Astrocyte (in vitro differentiated cells and primary cell): Measurements from ENCODE around the gene CDKAL1. TPM values are rescaled to one million over a fixed set of nuclear protein-coding genes. Genes with fewer than 3 reads are reported as not detected.
A peak's percentile ranks its signal among the peaks of the same experiment; 100 is the strongest.

ENCODE experiments used
- DNase-seq: peaks from one replicate; pipeline ENCODE4 v3.0.0-alpha.2; 2010; ENCODE audit warnings: low read depth
- FAIRE-seq: peaks from 2 replicates; lab custom pipeline; 2011; peaks lifted over from hg19 to GRCh38; lab: Jason Lieb, UNC
- H2AFZ ChIP-seq: 2 replicates; pipeline ENCODE4 v1.6.0; 2012; ENCODE audit warnings: low read depth, low read length, inconsistent platforms
- H3K27ac ChIP-seq: 2 replicates; pipeline ENCODE4 v1.5.1; 2011; ENCODE audit warnings: low read depth, low read length, inconsistent platforms
- H3K27me3 ChIP-seq: 2 replicates; pipeline ENCODE4 v1.6.0; 2011; ENCODE audit warnings: low read length, inconsistent platforms; ENCODE audit not compliant: insufficient read depth
- H3K36me3 ChIP-seq: 2 replicates; pipeline ENCODE4 v1.5.1; 2011; ENCODE audit warnings: low read length, inconsistent platforms; ENCODE audit not compliant: insufficient read depth
- H3K4me1 ChIP-seq: 2 replicates; pipeline ENCODE4 v1.5.1; 2011; ENCODE audit warnings: low read length, inconsistent platforms; ENCODE audit not compliant: insufficient read depth
- H3K4me2 ChIP-seq: 2 replicates; pipeline ENCODE4 v1.6.0; 2012; ENCODE audit warnings: low read length, inconsistent platforms
- H3K4me3 ChIP-seq: 2 replicates; pipeline ENCODE4 v1.5.1; 2011; ENCODE audit warnings: low read depth, mild to moderate bottlenecking, low read length, inconsistent platforms; ENCODE audit not compliant: insufficient read depth
- H3K79me2 ChIP-seq: 2 replicates; pipeline ENCODE4 v1.6.0; 2012; ENCODE audit warnings: mild to moderate bottlenecking, low read length, inconsistent platforms; ENCODE audit not compliant: insufficient read depth
- H3K9ac ChIP-seq: 2 replicates; pipeline ENCODE4 v1.6.0; 2012; ENCODE audit warnings: mild to moderate bottlenecking, low read length, inconsistent platforms
- H3K9me3 ChIP-seq: 2 replicates; pipeline ENCODE4 v1.5.1; 2012; ENCODE audit warnings: low read depth, mild to moderate bottlenecking, low read length, inconsistent platforms; ENCODE audit not compliant: insufficient read depth
- H4K20me1 ChIP-seq: 2 replicates; pipeline ENCODE4 v1.6.0; 2012; ENCODE audit warnings: low read length, inconsistent platforms; ENCODE audit not compliant: insufficient read depth
- H3K27ac Mint-ChIP-seq: one replicate; pipeline ENCODE4 v1.8.0; 2021; ENCODE audit warnings: mild to moderate bottlenecking, mixed read lengths; ENCODE audit not compliant: unreplicated experiment
- H3K27me3 Mint-ChIP-seq: one replicate; pipeline ENCODE4 v1.8.0; 2021; ENCODE audit warnings: low read depth, mixed read lengths; ENCODE audit not compliant: unreplicated experiment
- H3K36me3 Mint-ChIP-seq: one replicate; pipeline ENCODE4 v1.8.0; 2021; ENCODE audit warnings: low read depth, mixed read lengths; ENCODE audit not compliant: unreplicated experiment
- H3K4me1 Mint-ChIP-seq: one replicate; pipeline ENCODE4 v1.8.0; 2021; ENCODE audit warnings: low read depth, mixed read lengths; ENCODE audit not compliant: unreplicated experiment
- H3K4me3 Mint-ChIP-seq: one replicate; pipeline ENCODE4 v1.8.0; 2021; ENCODE audit warnings: mild to moderate bottlenecking, moderate library complexity, mixed read lengths; ENCODE audit not compliant: unreplicated experiment
- H3K9me3 Mint-ChIP-seq: one replicate; pipeline ENCODE4 v1.8.0; 2021; ENCODE audit warnings: mild to moderate bottlenecking, mixed read lengths; ENCODE audit not compliant: unreplicated experiment
- EZH2 ChIP-seq: IDR thresholded peaks from 2 replicates; pipeline ENCODE4 v1.6.1; 2012; ENCODE audit warnings: mild to moderate bottlenecking, low read length, inconsistent platforms; ENCODE audit not compliant: insufficient read depth
- total RNA-seq: library from RNA; stranded (reverse); gene quantifications from 2 replicates; pipeline ENCODE4 v1.2.1, GENCODE V29; 2021
- TF ChIP-seq, protein P1 (sequence below): IDR thresholded peaks from 2 replicates; pipeline ENCODE4 v1.5.1; 2011; ENCODE audit warnings: low read depth, mild to moderate bottlenecking, inconsistent platforms, low read length, moderate library complexity; ENCODE audit not compliant: insufficient read depth

CDKAL1 gene
- total RNA-seq, 1 donor from 2014 or later: 13.7 TPM

DNA sequence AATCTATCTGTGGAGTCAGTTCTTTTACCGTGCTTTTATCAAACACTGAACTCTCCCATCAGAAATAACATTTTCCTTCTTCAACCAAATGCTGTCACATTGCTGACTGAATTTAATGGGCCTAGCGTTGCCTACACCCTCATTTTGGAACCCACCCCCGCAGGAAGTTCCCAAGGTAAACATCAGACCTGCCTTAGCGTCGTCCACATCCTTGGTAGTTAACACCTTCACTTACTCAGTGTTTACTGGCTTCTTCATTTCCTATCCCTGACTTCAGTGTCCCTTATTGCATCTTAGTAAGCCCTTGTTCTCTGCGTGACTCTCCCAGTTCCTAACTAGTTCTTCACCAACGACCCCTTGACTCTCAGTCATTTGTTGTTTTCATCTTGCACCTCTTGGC is 567.9 kb downstream of the CDKAL1 start:
- H3K9ac ChIP-seq: no peak overlapping the region
- no peak overlapping the region for H3K27ac Mint-ChIP-seq
- DNase-seq (no peak), FAIRE-seq (no peak)
- no peaks in the 10 kb centered on the region for H3K36me3 Mint-ChIP-seq
- H2AFZ ChIP-seq: no peak overlapping the region
- no peak overlapping the region for H3K4me2 ChIP-seq
- no peaks in the 10 kb centered on the region for H3K79me2 ChIP-seq
- H3K27ac ChIP-seq: no peak overlapping the region
- no peak overlapping the region for H3K4me3 ChIP-seq
- no peaks in the 10 kb centered on the region for H3K4me1 Mint-ChIP-seq
- no peak overlapping the region for H3K4me3 Mint-ChIP-seq
- H3K27me3 ChIP-seq: no peaks in the 10 kb centered on the region
- no peaks in the 10 kb centered on the region for H3K4me1 ChIP-seq
- no peaks in the 10 kb centered on the region for H3K9me3 ChIP-seq
- no peaks in the 10 kb centered on the region for H4K20me1 ChIP-seq
- H3K27me3 Mint-ChIP-seq: no peaks in the 10 kb centered on the region
- no peaks in the 10 kb centered on the region for H3K36me3 ChIP-seq
- H3K9me3 Mint-ChIP-seq: no peaks in the 10 kb centered on the region
- TF ChIP-seq EZH2: no peak

DNA sequence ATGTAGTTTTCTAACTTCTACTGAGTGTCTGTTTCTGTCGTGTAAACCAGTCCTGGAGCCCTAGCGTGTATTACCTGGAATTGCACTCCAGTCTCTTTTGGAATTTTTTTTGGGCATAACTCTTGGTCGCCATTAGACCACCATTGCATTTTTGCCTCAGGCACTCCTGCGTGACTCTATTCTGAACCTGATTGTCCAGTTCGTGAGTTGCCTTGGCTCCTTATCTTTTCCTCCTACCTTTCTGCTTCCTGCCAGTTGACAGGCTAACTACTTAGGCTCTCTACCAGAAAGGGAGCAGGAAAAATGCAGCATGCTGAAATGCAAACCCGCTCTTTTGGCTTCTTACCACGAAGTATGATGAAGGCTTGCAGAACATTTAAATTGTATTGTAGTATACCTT is 568.4 kb downstream of the CDKAL1 start:
- Histone ChIP-seq H3K4me1 (no peaks in the 10 kb centered on the region), H2AFZ (no peak overlapping the region), H3K36me3 (no peaks in the 10 kb centered on the region), H3K27ac (no peak overlapping the region), H3K4me2 (no peak overlapping the region), H3K4me3 (no peak overlapping the region), H3K9me3 (no peaks in the 10 kb centered on the region), H3K79me2 (no peaks in the 10 kb centered on the region), H4K20me1 (no peaks in the 10 kb centered on the region), H3K27me3 (no peaks in the 10 kb centered on the region), H3K9ac (no peak overlapping the region)
- H3K4me3 Mint-ChIP-seq: no peak overlapping the region
- no peaks in the 10 kb centered on the region for H3K4me1 Mint-ChIP-seq
- no peak overlapping the region for H3K27ac Mint-ChIP-seq
- TF ChIP-seq, protein P1, sequence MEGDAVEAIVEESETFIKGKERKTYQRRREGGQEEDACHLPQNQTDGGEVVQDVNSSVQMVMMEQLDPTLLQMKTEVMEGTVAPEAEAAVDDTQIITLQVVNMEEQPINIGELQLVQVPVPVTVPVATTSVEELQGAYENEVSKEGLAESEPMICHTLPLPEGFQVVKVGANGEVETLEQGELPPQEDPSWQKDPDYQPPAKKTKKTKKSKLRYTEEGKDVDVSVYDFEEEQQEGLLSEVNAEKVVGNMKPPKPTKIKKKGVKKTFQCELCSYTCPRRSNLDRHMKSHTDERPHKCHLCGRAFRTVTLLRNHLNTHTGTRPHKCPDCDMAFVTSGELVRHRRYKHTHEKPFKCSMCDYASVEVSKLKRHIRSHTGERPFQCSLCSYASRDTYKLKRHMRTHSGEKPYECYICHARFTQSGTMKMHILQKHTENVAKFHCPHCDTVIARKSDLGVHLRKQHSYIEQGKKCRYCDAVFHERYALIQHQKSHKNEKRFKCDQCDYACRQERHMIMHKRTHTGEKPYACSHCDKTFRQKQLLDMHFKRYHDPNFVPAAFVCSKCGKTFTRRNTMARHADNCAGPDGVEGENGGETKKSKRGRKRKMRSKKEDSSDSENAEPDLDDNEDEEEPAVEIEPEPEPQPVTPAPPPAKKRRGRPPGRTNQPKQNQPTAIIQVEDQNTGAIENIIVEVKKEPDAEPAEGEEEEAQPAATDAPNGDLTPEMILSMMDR: no peak
- no peak for TF ChIP-seq EZH2
- no peaks in the 10 kb centered on the region for H3K36me3 Mint-ChIP-seq
- no peak for FAIRE-seq
- no peaks in the 10 kb centered on the region for H3K9me3 Mint-ChIP-seq
- no peak for DNase-seq
- H3K27me3 Mint-ChIP-seq: no peaks in the 10 kb centered on the region

DNA sequence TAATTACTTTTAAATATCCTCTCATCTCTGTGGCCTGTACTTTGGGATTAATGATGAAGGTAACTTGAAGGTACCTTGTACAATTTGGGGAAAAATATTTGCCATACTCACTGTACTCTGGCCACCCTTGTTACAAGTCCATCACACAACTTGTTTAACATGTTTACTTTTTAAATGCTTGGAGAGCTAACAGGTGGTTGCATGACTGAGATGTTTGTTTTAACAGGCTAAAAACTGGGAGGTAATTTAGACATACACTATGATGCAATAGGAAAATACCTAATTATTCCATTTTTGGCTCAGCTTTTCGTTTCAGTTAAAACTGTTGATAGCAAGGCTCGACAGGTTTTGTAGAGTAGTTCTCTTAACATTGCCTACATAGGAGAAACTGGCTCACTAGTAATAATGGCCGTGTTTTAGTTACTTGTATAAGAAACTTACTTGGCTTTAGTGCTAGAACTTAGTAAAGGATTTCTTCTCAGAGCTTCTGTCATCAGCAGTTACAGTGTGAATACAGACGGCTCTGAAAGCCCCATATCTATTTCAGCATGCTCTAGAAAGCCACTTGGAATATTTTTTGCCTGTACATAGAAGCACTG is 569.5 kb downstream of the CDKAL1 start:
- no peak for FAIRE-seq
- no peak overlapping the region for H3K4me2 ChIP-seq
- no peak overlapping the region for H3K4me3 Mint-ChIP-seq

More for the DNA sequence above, 569.5 kb downstream of the CDKAL1 start:
- Mint-ChIP-seq H3K4me1 (no peaks in the 10 kb centered on the region), H3K27me3 (no peaks in the 10 kb centered on the region), H3K36me3 (no peaks in the 10 kb centered on the region), H3K9me3 (no peaks in the 10 kb centered on the region), H3K27ac (no peak overlapping the region)
- Histone ChIP-seq H2AFZ (no peak overlapping the region), H3K9me3 (no peaks in the 10 kb centered on the region), H4K20me1 (no peaks in the 10 kb centered on the region), H3K27ac (no peak overlapping the region), H3K9ac (no peak overlapping the region), H3K4me1 (no peaks in the 10 kb centered on the region), H3K36me3 (no peaks in the 10 kb centered on the region), H3K79me2 (no peaks in the 10 kb centered on the region), H3K27me3 (no peaks in the 10 kb centered on the region), H3K4me3 (no peak overlapping the region)
- peak; percentile 16 for DNase-seq
- no peak for TF ChIP-seq EZH2
